GM12878 (cell line): ENCODE measurements around the gene SKAP1. TPM values are rescaled to one million over a fixed set of nuclear protein-coding genes. Genes with fewer than 3 reads are reported as not detected.
A peak's percentile ranks its signal among the peaks of the same experiment; 100 is the strongest.

Source experiments
- ATAC-seq: fragments of 200-7000 bp; cut with Tn5 transposase; 3 replicates; pipeline ENCODE4 v1.9.1; 2020; ENCODE audit warnings: mild to moderate bottlenecking, moderate library complexity
- BruUV-seq: library from RNA; stranded (reverse); fragments of 400-500 nt; replicated peaks from 2 replicates; lab custom pipeline; 2021; lab: Mats Ljungman, UMichigan
- CTCF ChIA-PET: fragments of 300-600 bp; sonication (Branson Sonifier 250); formaldehyde crosslinking; extraction: SDS; loops from one replicate; lab custom pipeline; 2021; ENCODE audit warnings: inconsistent platforms; lab: Yijun Ruan, JAX
- POLR2A ChIA-PET: fragments of 350-600 bp; formaldehyde crosslinking; extraction: SDS; loops from one replicate; lab custom pipeline; 2021; ENCODE audit warnings: inconsistent platforms; lab: Charles Lee
- RAD21 ChIA-PET: fragments of 300-600 bp; sonication (Branson Sonifier 250); formaldehyde crosslinking; loops from one replicate; lab custom pipeline; 2023; ENCODE audit warnings: antibody characterized with exemption; ENCODE audit not compliant: unreplicated experiment; lab: Charles Lee
- SMC1A ChIA-PET: fragments of 300-600 bp; sonication (Branson Sonifier 250); formaldehyde crosslinking; loops from one replicate; lab custom pipeline; 2023; ENCODE audit not compliant: unreplicated experiment, uncharacterized antibody; lab: Charles Lee
- DNase-seq: peaks from one replicate; pipeline ENCODE4 v3.0.0-alpha.2; 2011; ENCODE audit warnings: low read depth, low spot score
- FAIRE-seq: peaks from 3 replicates; lab custom pipeline; 2011; peaks lifted over from hg19 to GRCh38; lab: Jason Lieb, UNC
- H2AFZ ChIP-seq: 2 replicates; pipeline ENCODE4 v1.6.0; 2011; ENCODE audit warnings: low read depth, low read length, control low read depth; ENCODE audit not compliant: control insufficient read depth
- H3K27ac ChIP-seq: 2 replicates; pipeline ENCODE4 v1.5.1; 2011; ENCODE audit warnings: control low read depth; ENCODE audit not compliant: control insufficient read depth, insufficient read depth
- H3K27me3 ChIP-seq, 2 experiments: replicated peaks in 1 of 2; 2 replicates each; pipeline versions ENCODE4 v1.6.0 to v1.6.1; 2011; ENCODE audit warnings: low read length in 1 of 2; ENCODE audit not compliant: control insufficient read depth in 2 of 2, insufficient read depth in 2 of 2
- H3K36me3 ChIP-seq, 2 experiments: 2 replicates each; pipeline ENCODE4 v1.5.1; 2011; ENCODE audit warnings: low read length in 1 of 2; ENCODE audit not compliant: control insufficient read depth in 2 of 2, insufficient read depth in 2 of 2
- H3K4me1 ChIP-seq: 2 replicates; pipeline ENCODE4 v1.6.1; 2011; ENCODE audit warnings: mild to moderate bottlenecking, low read length, moderate library complexity, mixed read lengths; ENCODE audit not compliant: control insufficient read depth, insufficient read depth
- H3K4me2 ChIP-seq: 2 replicates; pipeline ENCODE4 v1.6.0; 2011; ENCODE audit warnings: control low read depth; ENCODE audit not compliant: control insufficient read depth, insufficient read depth
- H3K4me3 ChIP-seq: fragments of 200-600 bp; sonication (generic); 2 replicates; pipeline ENCODE4 v1.5.1; 2016
- H3K79me2 ChIP-seq: 2 replicates; pipeline ENCODE4 v1.6.0; 2011; ENCODE audit warnings: low read length; ENCODE audit not compliant: control insufficient read depth, insufficient read depth
- H3K9ac ChIP-seq: 2 replicates; pipeline ENCODE4 v1.8.0; 2011; ENCODE audit warnings: low read length, control low read depth, mixed read lengths; ENCODE audit not compliant: control insufficient read depth, insufficient read depth
- H3K9me3 ChIP-seq: replicated peaks from 3 replicates; pipeline ENCODE4 v1.5.1; 2011; ENCODE audit warnings: mild to moderate bottlenecking, low read length; ENCODE audit not compliant: control insufficient read depth, insufficient read depth
- H4K20me1 ChIP-seq: 2 replicates; pipeline ENCODE4 v1.6.0; 2011; ENCODE audit not compliant: control insufficient read depth, insufficient read depth
- ATF7 ChIP-seq: fragments of 450-650 bp; IDR thresholded peaks from 2 replicates; pipeline ENCODE4 v1.6.1; 2016; ENCODE audit warnings: low read depth, mild to moderate bottlenecking
- E2F4 ChIP-seq: IDR thresholded peaks from 2 replicates; pipeline ENCODE4 v1.6.1; 2012; ENCODE audit warnings: low read depth, low read length, improper control_type of control experiment
- KAT2A ChIP-seq: conservative IDR thresholded peaks from 2 replicates; pipeline ENCODE4 v1.6.1; 2011; ENCODE audit warnings: low read depth, low read length; ENCODE audit not compliant: control insufficient read depth
- POLR2AphosphoS2 ChIP-seq: IDR thresholded peaks from 2 replicates; pipeline ENCODE4 v1.6.1; 2011; ENCODE audit warnings: low read depth, mild to moderate bottlenecking, low read length, improper control_type of control experiment, moderate library complexity
- RAD21 ChIP-seq: IDR thresholded peaks from 2 replicates; pipeline ENCODE4 v1.6.1; 2011; ENCODE audit warnings: mild to moderate bottlenecking, low read depth, low read length, moderate library complexity; ENCODE audit not compliant: insufficient read depth
- RB1 ChIP-seq: fragments of 450-650 bp; formaldehyde crosslinking; IDR thresholded peaks from 2 replicates; pipeline ENCODE4 v1.6.1; 2017; ENCODE audit warnings: mild to moderate bottlenecking, borderline replicate concordance
- ZBTB40 ChIP-seq: fragments of 450-650 bp; IDR thresholded peaks from 2 replicates; pipeline ENCODE4 v1.6.1; 2016; ENCODE audit warnings: mild to moderate bottlenecking, moderate library complexity, borderline replicate concordance
- WGBS: methylation state at CpG from one replicate; pipeline ENCODE4 v1.1.6; 2016; ENCODE audit warnings: low lambda C conversion rate; ENCODE audit not compliant: insufficient replicate concordance, insufficient coverage; ENCODE audit errors: missing lambda C conversion rate; 5-methylcytosine and 5-hydroxymethylcytosine counted together
- in situ Hi-C: fragments of 300-500 bp; cut with MboI; formaldehyde crosslinking; loops from 9 replicates; pipeline ENCODE4 v1.14.3; 2018; ENCODE audit warnings: mixed read lengths
- intact Hi-C: fragments of 100-400 bp; cut with micrococcal nuclease; formaldehyde crosslinking; loops from one replicate; pipeline ENCODE4 v1.14.2; 2022; ENCODE audit not compliant: unreplicated experiment
- polyA plus RNA-seq, 11 experiments: library from polyadenylated mRNA; depleted of rRNA in 4 of 11; unstranded in 6 of 11; stranded (reverse) in 5 of 11; fragments of >200 nt; fragmentation: Nextera tagmentation in 4 of 11; fragmentation: Illumina TruSeq in 1 of 11; extraction: Ambion mirVana in 4 of 11; extraction: Trizol in 1 of 11; gene quantifications; 1 replicate in 1 of 11; 2 replicates in 10 of 11; pipeline versions ENCODE4 v1.2.1 to v1.2.3, GENCODE V29; 2011 to 2016; ENCODE audit warnings: inconsistent platforms in 2 of 11, missing spikeins in 2 of 11, low read depth in 1 of 11
- total RNA-seq, 4 experiments: library from RNA; depleted of rRNA in 3 of 4; stranded (reverse); fragments of >200 nt in 3 of 4; fragmentation: Illumina TruSeq in 1 of 4; extraction: Trizol in 1 of 4; gene quantifications; 2 replicates each; pipeline versions ENCODE4 v1.2.1 to v1.2.3, GENCODE V29; 2013 to 2021

The SKAP1 gene
- total and polyA plus RNA-seq, 10 of the 15 experiments (the other 5 are each of a cell fraction or from before 2014, with no cell fraction given) = 17.1 to 97.6 (median 35.9) TPM

- TF ChIP-seq RB1 (no peak), E2F4 (no peak), KAT2A (no peak), RAD21 (peak; percentile 91), ZBTB40 (no peak)
These were observed 298.7 kb downstream of the SKAP1 start (continued) for GRCh38 chr17:48131216-48131824.

- intact Hi-C loops = no loop called here
- ChIA-PET CTCF (interaction anchor here (1.1 to 8.5 kb wide), 9 partner anchors 11 to 103 kb away, joined by 3 to 223 read pairs (median 11); partner anchors contain the start of gene SNX11), SMC1A (interaction anchor here (0.6 to 16.1 kb wide), 7 partner anchors 10 to 347 kb away, joined by 3 to 205 read pairs (median 9); partner anchors contain the start of gene SNX11), POLR2A (interaction anchor here (0.7 to 1.9 kb wide), 3 partner anchors 18 to 121 kb away, joined by 3 to 15 read pairs (median 5); no protein-coding TSS in a partner anchor), RAD21 (interaction anchor here (1.0 to 6.7 kb wide), 7 partner anchors 18 to 501 kb away, joined by 3 to 92 read pairs (median 3); no protein-coding TSS in a partner anchor)
- H3K9me3 ChIP-seq = no peaks in the 10 kb centered on the region
- no peaks in the 10 kb centered on the region for H3K79me2 ChIP-seq
- no peak overlapping the region for H3K9ac ChIP-seq
- no peaks in the 10 kb centered on the region for H3K27me3 ChIP-seq
- no peaks in the 10 kb centered on the region; the same call in 1 of the 2 replicates for H4K20me1 ChIP-seq
- no TSS peak for BruUV-seq
- no peak for FAIRE-seq
- 72% methylated on average over 5 of the region's 5 CpGs for WGBS
- H3K4me3 ChIP-seq = no peak overlapping the region
- no peaks in the 10 kb centered on the region for H3K4me1 ChIP-seq
- DNase-seq = no peak
- H3K4me2 ChIP-seq = no peak overlapping the region
- H3K36me3 ChIP-seq = peaks cover 0 to 8% of the 10 kb centered on the region in 2 experiments; a peak in 3 of 4 replicates
- TF ChIP-seq ATF7 (no peak), POLR2AphosphoS2 (0 out of 2 replicates have a peak, but pooled peaks have one; percentile 24)
- in situ Hi-C loops = no loop called here
- no peak overlapping the region for H3K27ac ChIP-seq
- H2AFZ ChIP-seq = no peak overlapping the region
- ATAC-seq = no peak
These were observed 300.0 kb downstream of the SKAP1 start for GRCh38 chr17:48129981-48130380.
